HCT116 (cell line): ENCODE results near the gene THAP2. TPM values are rescaled to one million over a fixed set of nuclear protein-coding genes. Genes with fewer than 3 reads are reported as not detected.

Source experiments
- ATAC-seq: fragments of 200-7000 bp; cut with Tn5 transposase; 2 replicates; pipeline ENCODE4 v1.9.1; 2020; ENCODE audit warnings: mild to moderate bottlenecking, moderate library complexity
- BruUV-seq: library from RNA; stranded (reverse); fragments of 400-500 nt; replicated peaks from 2 replicates; lab custom pipeline; 2021; lab: Mats Ljungman, UMichigan
- CTCF ChIA-PET: fragments of 300-600 bp; sonication (Branson Sonifier 250); formaldehyde crosslinking; loops from one replicate; lab custom pipeline; 2021; ENCODE audit warnings: antibody characterized with exemption; lab: Charles Lee
- POLR2A ChIA-PET: fragments of 300-600, 350-600 bp; sonication (Branson Sonifier 250); formaldehyde crosslinking; loops from one replicate; lab custom pipeline; 2021; ENCODE audit warnings: antibody characterized with exemption; lab: Charles Lee
- RAD21 ChIA-PET, 2 experiments: fragments of 300-600 bp; sonication (Branson Sonifier 250); formaldehyde crosslinking; loops; one replicate each; lab custom pipeline; 2023; ENCODE audit warnings: low total read pairs in 2 of 2; ENCODE audit not compliant: uncharacterized antibody in 2 of 2, unreplicated experiment in 2 of 2, low non-redundant PET in 1 of 2; lab: Charles Lee
- DNase-seq: peaks from one replicate; pipeline ENCODE4 v3.0.0-alpha.2; 2010; ENCODE audit warnings: low read depth, low spot score
- H2AFZ ChIP-seq: fragments of 200-600 bp; shearing (Covaris generic), sonication (generic); 2 replicates; pipeline ENCODE4 v1.6.1; 2017; ENCODE audit warnings: low read depth, mixed run types, mixed read lengths, antibody characterized with exemption, low read length; ENCODE audit not compliant: poor library complexity, severe bottlenecking
- H3K27ac ChIP-seq: 2 replicates; pipeline ENCODE4 v1.5.1; 2012; ENCODE audit warnings: low read depth, low read length
- H3K27me3 ChIP-seq: fragments of 200-600 bp; sonication (generic); 2 replicates; pipeline ENCODE4 v1.6.1; 2016; ENCODE audit warnings: mixed run types, low read length, mixed read lengths; ENCODE audit not compliant: insufficient read depth
- H3K36me3 ChIP-seq, 2 experiments: fragments of 200-500 bp in 1 of 2; fragments of 200-600 bp in 1 of 2; sonication (Bioruptor generic) in 1 of 2; sonication (generic) in 1 of 2; 2 replicates each; pipeline versions ENCODE4 v1.5.1 to v1.6.1; 2014 to 2016; ENCODE audit warnings: low read length in 2 of 2, inconsistent platforms in 1 of 2, mixed read lengths in 1 of 2, mixed run types in 1 of 2; ENCODE audit not compliant: insufficient read depth in 2 of 2, control insufficient read depth in 1 of 2
- H3K4me1 ChIP-seq, 2 experiments: fragments of 200-600 bp in 1 of 2; sonication (generic) in 1 of 2; 2 replicates each; pipeline versions ENCODE4 v1.5.1 to v1.6.1; 2012 to 2017; ENCODE audit warnings: low read length in 2 of 2, inconsistent platforms in 1 of 2, mild to moderate bottlenecking in 1 of 2, mixed read lengths in 1 of 2, mixed run types in 1 of 2, moderate library complexity in 1 of 2; ENCODE audit not compliant: insufficient read depth in 2 of 2, control insufficient read depth in 1 of 2
- H3K4me2 ChIP-seq: fragments of 200-600 bp; sonication (generic); 2 replicates; pipeline ENCODE4 v1.6.1; 2017; ENCODE audit warnings: mixed run types, low read length, mixed read lengths
- H3K4me3 ChIP-seq, 2 experiments: fragments of 200-600 bp in 1 of 2; sonication (generic) in 1 of 2; replicated peaks in 1 of 2; 2 replicates each; pipeline ENCODE4 v1.5.1; 2011 to 2016; ENCODE audit warnings: low read length in 2 of 2, control low read depth in 1 of 2, low read depth in 1 of 2, mild to moderate bottlenecking in 1 of 2, mixed read lengths in 1 of 2, mixed run types in 1 of 2
- H3K79me2 ChIP-seq: fragments of 200-600 bp; sonication (generic); 2 replicates; pipeline ENCODE4 v1.6.1; 2017; ENCODE audit warnings: mild to moderate bottlenecking, mixed run types, low read length, moderate library complexity, mixed read lengths; ENCODE audit not compliant: insufficient read depth
- H3K9ac ChIP-seq: fragments of 200-600 bp; sonication (generic); 2 replicates; pipeline ENCODE4 v1.6.1; 2016; ENCODE audit warnings: low read length, mixed read lengths
- H3K9me2 ChIP-seq: fragments of 200-600 bp; sonication (generic), shearing (Covaris generic); 2 replicates; pipeline ENCODE4 v1.6.1; 2017; ENCODE audit warnings: mixed run types, mild to moderate bottlenecking, moderate library complexity; ENCODE audit not compliant: insufficient read depth
- H3K9me3 ChIP-seq, 2 experiments: fragments of 200-500 bp in 1 of 2; fragments of 200-600 bp in 1 of 2; sonication (Bioruptor generic) in 1 of 2; sonication (generic) in 1 of 2; 2 replicates each; pipeline ENCODE4 v1.6.1; 2014 to 2017; ENCODE audit warnings: low read length in 2 of 2, mixed read lengths in 2 of 2, inconsistent platforms in 1 of 2, low read depth in 1 of 2, mild to moderate bottlenecking in 1 of 2, mixed run types in 1 of 2, moderate library complexity in 1 of 2; ENCODE audit not compliant: control insufficient read depth in 1 of 2, insufficient read depth in 1 of 2
- H4K20me1 ChIP-seq: fragments of 200-600 bp; sonication (generic), shearing (Covaris generic); 2 replicates; pipeline ENCODE4 v1.6.1; 2017; ENCODE audit warnings: mixed run types, mild to moderate bottlenecking, moderate library complexity; ENCODE audit not compliant: insufficient read depth
- CEBPB ChIP-seq: IDR thresholded peaks from 2 replicates; pipeline ENCODE4 v1.6.1; 2012; ENCODE audit warnings: low read depth
- CTCF ChIP-seq, 3 experiments: fragments of 200-600 bp in 1 of 3; sonication (generic) in 1 of 3; IDR thresholded peaks in 2 of 3; conservative IDR thresholded peaks in 1 of 3; 2 replicates each; pipeline ENCODE4 v1.5.1; 2012 to 2017; ENCODE audit warnings: low read depth in 2 of 3, low read length in 2 of 3, antibody characterized with exemption in 1 of 3, borderline replicate concordance in 1 of 3, control low read depth in 1 of 3, mild to moderate bottlenecking in 1 of 3, mixed read lengths in 1 of 3, mixed run types in 1 of 3, moderate library complexity in 1 of 3; ENCODE audit not compliant: insufficient read depth in 1 of 3
- EGR1 ChIP-seq: IDR thresholded peaks from 2 replicates; pipeline ENCODE4 v1.6.1; 2012; ENCODE audit warnings: low read depth
- ELF1 ChIP-seq: IDR thresholded peaks from 2 replicates; pipeline ENCODE4 v1.6.1; 2012; ENCODE audit warnings: low read depth, borderline replicate concordance
- EZH2phosphoT487 ChIP-seq: fragments of 200-600 bp; IDR thresholded peaks from 2 replicates; pipeline ENCODE4 v1.6.1; 2018; ENCODE audit warnings: antibody characterized with exemption, borderline replicate concordance
- JUND ChIP-seq: IDR thresholded peaks from 2 replicates; pipeline ENCODE4 v1.6.1; 2012
- RAD21 ChIP-seq: IDR thresholded peaks from 2 replicates; pipeline ENCODE4 v1.6.1; 2012; ENCODE audit warnings: low read depth, mild to moderate bottlenecking
- SIN3A ChIP-seq: IDR thresholded peaks from 2 replicates; pipeline ENCODE4 v1.6.1; 2012; ENCODE audit warnings: low read depth
- SRF ChIP-seq: IDR thresholded peaks from 2 replicates; pipeline ENCODE4 v1.6.1; 2012; ENCODE audit warnings: low read depth
- TCF7L2 ChIP-seq: IDR thresholded peaks from 2 replicates; pipeline ENCODE4 v1.7.0; 2011; ENCODE audit warnings: borderline replicate concordance, inconsistent platforms; ENCODE audit not compliant: insufficient read depth, insufficient read length; ENCODE audit errors: extremely low read depth
- intact Hi-C: fragments of 100-400 bp; cut with micrococcal nuclease; formaldehyde crosslinking; loops from 2 replicates; pipeline ENCODE4 v1.10.0; 2022
- total RNA-seq: library from RNA; stranded (reverse); gene quantifications from one replicate; pipeline ENCODE4 v1.2.1, GENCODE V29; 2021; ENCODE audit not compliant: unreplicated experiment
- TF ChIP-seq, protein P1 (sequence below): IDR thresholded peaks from 2 replicates; pipeline ENCODE4 v1.6.1; 2012; ENCODE audit warnings: low read depth
- TF ChIP-seq, protein P2 (sequence below): IDR thresholded peaks from 2 replicates; pipeline ENCODE4 v1.6.1; 2012
- TF ChIP-seq, protein P3 (sequence below): IDR thresholded peaks from 2 replicates; pipeline ENCODE4 v1.6.1; 2011; ENCODE audit warnings: mild to moderate bottlenecking, low read length, moderate library complexity; ENCODE audit not compliant: insufficient replicate concordance; ENCODE audit errors: extremely low read depth

The THAP2 gene
- total RNA-seq, 1 experiment from 2014 or later: 3.7 TPM

DNA sequence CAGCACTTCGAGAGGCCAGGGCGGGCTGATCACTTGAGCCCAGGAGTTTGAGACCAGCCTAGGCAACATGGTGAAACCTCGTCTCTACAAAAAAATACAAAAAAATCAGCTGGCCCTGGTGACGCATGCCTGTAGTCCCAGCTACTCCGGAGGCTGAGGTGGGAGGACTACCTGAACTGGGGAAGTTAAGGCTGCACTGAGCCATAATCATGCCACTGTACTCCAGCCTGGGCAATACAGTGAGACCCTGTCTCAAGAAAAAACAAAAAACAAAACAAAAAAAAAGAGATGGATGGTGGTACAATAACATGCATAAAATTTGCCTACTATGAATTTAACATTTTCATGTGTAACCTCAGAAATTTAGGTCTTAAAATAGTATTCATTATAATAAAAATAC is 2.2 kb downstream of the THAP2 start (continued):
- TF ChIP-seq, protein P1, sequence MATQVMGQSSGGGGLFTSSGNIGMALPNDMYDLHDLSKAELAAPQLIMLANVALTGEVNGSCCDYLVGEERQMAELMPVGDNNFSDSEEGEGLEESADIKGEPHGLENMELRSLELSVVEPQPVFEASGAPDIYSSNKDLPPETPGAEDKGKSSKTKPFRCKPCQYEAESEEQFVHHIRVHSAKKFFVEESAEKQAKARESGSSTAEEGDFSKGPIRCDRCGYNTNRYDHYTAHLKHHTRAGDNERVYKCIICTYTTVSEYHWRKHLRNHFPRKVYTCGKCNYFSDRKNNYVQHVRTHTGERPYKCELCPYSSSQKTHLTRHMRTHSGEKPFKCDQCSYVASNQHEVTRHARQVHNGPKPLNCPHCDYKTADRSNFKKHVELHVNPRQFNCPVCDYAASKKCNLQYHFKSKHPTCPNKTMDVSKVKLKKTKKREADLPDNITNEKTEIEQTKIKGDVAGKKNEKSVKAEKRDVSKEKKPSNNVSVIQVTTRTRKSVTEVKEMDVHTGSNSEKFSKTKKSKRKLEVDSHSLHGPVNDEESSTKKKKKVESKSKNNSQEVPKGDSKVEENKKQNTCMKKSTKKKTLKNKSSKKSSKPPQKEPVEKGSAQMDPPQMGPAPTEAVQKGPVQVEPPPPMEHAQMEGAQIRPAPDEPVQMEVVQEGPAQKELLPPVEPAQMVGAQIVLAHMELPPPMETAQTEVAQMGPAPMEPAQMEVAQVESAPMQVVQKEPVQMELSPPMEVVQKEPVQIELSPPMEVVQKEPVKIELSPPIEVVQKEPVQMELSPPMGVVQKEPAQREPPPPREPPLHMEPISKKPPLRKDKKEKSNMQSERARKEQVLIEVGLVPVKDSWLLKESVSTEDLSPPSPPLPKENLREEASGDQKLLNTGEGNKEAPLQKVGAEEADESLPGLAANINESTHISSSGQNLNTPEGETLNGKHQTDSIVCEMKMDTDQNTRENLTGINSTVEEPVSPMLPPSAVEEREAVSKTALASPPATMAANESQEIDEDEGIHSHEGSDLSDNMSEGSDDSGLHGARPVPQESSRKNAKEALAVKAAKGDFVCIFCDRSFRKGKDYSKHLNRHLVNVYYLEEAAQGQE: no peak
- no peak for TF ChIP-seq EZH2phosphoT487

DNA sequence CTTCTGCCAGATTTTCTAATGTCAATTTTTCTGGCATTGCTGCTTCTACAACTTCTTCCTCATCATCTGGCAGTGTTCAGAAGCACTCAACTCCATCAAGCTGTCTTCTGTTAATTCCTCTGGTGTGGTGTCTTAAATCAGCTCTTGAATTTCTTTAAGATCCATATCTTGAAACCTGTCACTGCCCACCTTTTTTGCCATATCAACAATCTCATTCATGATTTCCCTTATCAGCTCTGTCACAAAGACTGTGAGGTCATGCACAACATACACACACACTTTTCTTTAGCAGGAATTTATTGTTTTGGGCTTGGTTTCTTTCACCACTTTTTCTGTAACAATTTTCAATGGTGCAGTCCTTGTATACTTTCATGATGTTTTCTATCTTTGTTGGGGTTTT is 7.2 kb downstream of the THAP2 start:
- TF ChIP-seq, protein P2, sequence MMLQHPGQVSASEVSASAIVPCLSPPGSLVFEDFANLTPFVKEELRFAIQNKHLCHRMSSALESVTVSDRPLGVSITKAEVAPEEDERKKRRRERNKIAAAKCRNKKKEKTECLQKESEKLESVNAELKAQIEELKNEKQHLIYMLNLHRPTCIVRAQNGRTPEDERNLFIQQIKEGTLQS: no peak
- TF ChIP-seq, protein P3, sequence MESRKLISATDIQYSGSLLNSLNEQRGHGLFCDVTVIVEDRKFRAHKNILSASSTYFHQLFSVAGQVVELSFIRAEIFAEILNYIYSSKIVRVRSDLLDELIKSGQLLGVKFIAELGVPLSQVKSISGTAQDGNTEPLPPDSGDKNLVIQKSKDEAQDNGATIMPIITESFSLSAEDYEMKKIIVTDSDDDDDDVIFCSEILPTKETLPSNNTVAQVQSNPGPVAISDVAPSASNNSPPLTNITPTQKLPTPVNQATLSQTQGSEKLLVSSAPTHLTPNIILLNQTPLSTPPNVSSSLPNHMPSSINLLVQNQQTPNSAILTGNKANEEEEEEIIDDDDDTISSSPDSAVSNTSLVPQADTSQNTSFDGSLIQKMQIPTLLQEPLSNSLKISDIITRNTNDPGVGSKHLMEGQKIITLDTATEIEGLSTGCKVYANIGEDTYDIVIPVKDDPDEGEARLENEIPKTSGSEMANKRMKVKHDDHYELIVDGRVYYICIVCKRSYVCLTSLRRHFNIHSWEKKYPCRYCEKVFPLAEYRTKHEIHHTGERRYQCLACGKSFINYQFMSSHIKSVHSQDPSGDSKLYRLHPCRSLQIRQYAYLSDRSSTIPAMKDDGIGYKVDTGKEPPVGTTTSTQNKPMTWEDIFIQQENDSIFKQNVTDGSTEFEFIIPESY: no peak
- TF ChIP-seq CTCF (IDR thresholded peaks at IDR 0.05 in 2 of 3, conservative IDR thresholded peaks at IDR 0.05 in 1 of 3; ENCODE audit: borderline replicate concordance in 1 of 3, insufficient read depth in 1 of 3, low read depth in 2 of 3, low read length in 2 of 3) (no peak), JUND (no peak), SIN3A (no peak), RAD21 (no peak), EGR1 (no peak), CEBPB (no peak), TCF7L2 (no peak), ELF1 (no peak), SRF (no peak)
- TF ChIP-seq, protein P1: no peak
- H2AFZ ChIP-seq: no peak overlapping the region
- no peaks in the 10 kb centered on the region; the same call in 1 of the 2 replicates for H4K20me1 ChIP-seq
- no TSS peak for BruUV-seq
- no peaks in the 10 kb centered on the region for H3K4me1 ChIP-seq
- no peaks in the 10 kb centered on the region for H3K36me3 ChIP-seq
- no peak overlapping the region for H3K4me3 ChIP-seq
- POLR2A ChIA-PET: interaction anchor here (1.0 kb wide), 1 partner anchor 14 kb away, joined by 3 read pairs; the partner anchor contains the start of gene TMEM19
- H3K79me2 ChIP-seq: no peaks in the 10 kb centered on the region; the same call in 1 of the 2 replicates
- peaks cover 3% of the 10 kb centered on the region; the same call in 1 of the 2 replicates for H3K9me2 ChIP-seq
- CTCF ChIA-PET: no interaction called here
- no peak for ATAC-seq
- no peak overlapping the region for H3K9ac ChIP-seq
- no peaks in the 10 kb centered on the region for H3K27me3 ChIP-seq
- H3K4me2 ChIP-seq: no peak overlapping the region
- no peak overlapping the region for H3K27ac ChIP-seq
- intact Hi-C loops: no loop called here
- no peak for DNase-seq
- RAD21 ChIA-PET: no interaction called here
- H3K9me3 ChIP-seq: no peaks in the 10 kb centered on the region
